BJ (cell line): ENCODE measurements around the gene GPR141. TPM values are rescaled to one million over a fixed set of nuclear protein-coding genes. Genes with fewer than 3 reads are reported as not detected.

Experiments
- CTCF ChIA-PET: fragments of 350-600 bp; formaldehyde crosslinking; extraction: SDS; loops from one replicate; lab custom pipeline; 2021; ENCODE audit warnings: antibody characterized with exemption, inconsistent platforms; lab: Yijun Ruan, JAX
- POLR2A ChIA-PET: fragments of 300-600 bp; sonication (Branson Sonifier 250); formaldehyde crosslinking; extraction: SDS; loops from one replicate; lab custom pipeline; 2021; ENCODE audit warnings: antibody characterized with exemption; lab: Charles Lee
- DNase-seq: peaks from one replicate; pipeline ENCODE4 v3.0.0-alpha.2; 2011; ENCODE audit warnings: low read depth
- H3K27me3 ChIP-seq: 2 replicates; pipeline ENCODE4 v1.6.0; 2011; ENCODE audit warnings: low read length; ENCODE audit not compliant: control insufficient read depth, insufficient read depth
- H3K36me3 ChIP-seq: 2 replicates; pipeline ENCODE4 v1.5.1; 2011; ENCODE audit warnings: low read length; ENCODE audit not compliant: control insufficient read depth, insufficient read depth
- H3K4me3 ChIP-seq: 2 replicates; pipeline ENCODE4 v1.5.1; 2011; ENCODE audit warnings: low read depth, mild to moderate bottlenecking, control low read depth, low read length
- polyA plus RNA-seq: library from polyadenylated mRNA; depleted of rRNA; stranded (reverse); fragments of >200 nt; gene quantifications from 2 replicates; pipeline ENCODE4 v1.2.3, GENCODE V29; 2011
- TF ChIP-seq, protein P1 (sequence below): IDR thresholded peaks from 2 replicates; pipeline ENCODE4 v1.5.1; 2011; ENCODE audit warnings: low read depth, mild to moderate bottlenecking, control low read depth, inconsistent platforms, low read length, moderate library complexity; ENCODE audit not compliant: insufficient read depth

GPR141 gene
- polyA plus RNA-seq, 1 experiment = not detected

DNA sequence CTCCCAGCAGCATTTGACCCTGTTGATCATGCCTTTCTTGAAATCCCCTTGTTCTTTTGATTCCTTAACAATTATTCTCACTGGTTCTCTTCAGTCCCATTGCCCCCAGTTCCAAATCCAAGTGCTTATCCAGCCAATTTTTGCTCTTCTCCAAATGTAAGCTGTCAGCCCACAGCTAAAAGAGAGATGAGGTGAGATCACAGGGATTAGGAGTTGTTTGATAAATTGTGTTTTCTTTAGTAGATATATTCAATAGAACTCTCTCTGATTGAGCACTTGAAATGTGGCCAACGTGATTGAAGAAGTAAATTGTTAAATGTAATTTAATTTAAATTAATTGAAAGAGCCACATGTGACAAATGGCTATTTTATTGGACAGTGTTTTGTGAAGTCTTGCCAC lies 88.2 kb downstream of the GPR141 start:
- CTCF ChIA-PET = interaction anchor here (0.6 kb wide), 1 partner anchor 240 kb away, joined by 3 read pairs; no protein-coding TSS in a partner anchor
- H3K36me3 ChIP-seq = no peaks in the 10 kb centered on the region
- POLR2A ChIA-PET = no interaction called here
- TF ChIP-seq, protein P1, sequence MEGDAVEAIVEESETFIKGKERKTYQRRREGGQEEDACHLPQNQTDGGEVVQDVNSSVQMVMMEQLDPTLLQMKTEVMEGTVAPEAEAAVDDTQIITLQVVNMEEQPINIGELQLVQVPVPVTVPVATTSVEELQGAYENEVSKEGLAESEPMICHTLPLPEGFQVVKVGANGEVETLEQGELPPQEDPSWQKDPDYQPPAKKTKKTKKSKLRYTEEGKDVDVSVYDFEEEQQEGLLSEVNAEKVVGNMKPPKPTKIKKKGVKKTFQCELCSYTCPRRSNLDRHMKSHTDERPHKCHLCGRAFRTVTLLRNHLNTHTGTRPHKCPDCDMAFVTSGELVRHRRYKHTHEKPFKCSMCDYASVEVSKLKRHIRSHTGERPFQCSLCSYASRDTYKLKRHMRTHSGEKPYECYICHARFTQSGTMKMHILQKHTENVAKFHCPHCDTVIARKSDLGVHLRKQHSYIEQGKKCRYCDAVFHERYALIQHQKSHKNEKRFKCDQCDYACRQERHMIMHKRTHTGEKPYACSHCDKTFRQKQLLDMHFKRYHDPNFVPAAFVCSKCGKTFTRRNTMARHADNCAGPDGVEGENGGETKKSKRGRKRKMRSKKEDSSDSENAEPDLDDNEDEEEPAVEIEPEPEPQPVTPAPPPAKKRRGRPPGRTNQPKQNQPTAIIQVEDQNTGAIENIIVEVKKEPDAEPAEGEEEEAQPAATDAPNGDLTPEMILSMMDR = no peak
- no peak overlapping the region for H3K4me3 ChIP-seq
- no peak for DNase-seq
- no peaks in the 10 kb centered on the region for H3K27me3 ChIP-seq

DNA sequence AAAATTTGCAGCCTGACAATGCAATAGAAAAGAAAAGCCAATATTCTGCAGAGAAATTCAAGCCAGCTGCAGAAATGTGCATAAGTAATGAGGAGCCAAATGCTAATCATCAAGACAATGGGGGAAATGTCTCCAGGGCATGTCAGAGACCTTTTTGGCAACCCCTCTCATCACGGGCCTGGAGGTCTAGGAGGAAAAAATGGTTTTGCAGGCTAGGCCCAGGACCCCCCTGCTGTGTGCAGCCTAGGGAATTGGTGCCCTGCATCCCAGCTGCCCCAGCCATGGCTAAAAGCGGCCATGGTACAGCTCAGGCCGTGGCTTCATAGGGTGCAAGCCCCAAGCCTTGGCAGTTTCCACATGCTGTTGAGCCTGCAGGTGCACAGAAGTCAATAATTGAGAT lies 92.4 kb downstream of the GPR141 start:
- no peaks in the 10 kb centered on the region for H3K36me3 ChIP-seq
- ChIA-PET POLR2A (no interaction called here), CTCF (no interaction called here)
- no peak overlapping the region for H3K4me3 ChIP-seq
- no peak for DNase-seq
- no peaks in the 10 kb centered on the region for H3K27me3 ChIP-seq
- TF ChIP-seq, protein P1 = no peak

DNA sequence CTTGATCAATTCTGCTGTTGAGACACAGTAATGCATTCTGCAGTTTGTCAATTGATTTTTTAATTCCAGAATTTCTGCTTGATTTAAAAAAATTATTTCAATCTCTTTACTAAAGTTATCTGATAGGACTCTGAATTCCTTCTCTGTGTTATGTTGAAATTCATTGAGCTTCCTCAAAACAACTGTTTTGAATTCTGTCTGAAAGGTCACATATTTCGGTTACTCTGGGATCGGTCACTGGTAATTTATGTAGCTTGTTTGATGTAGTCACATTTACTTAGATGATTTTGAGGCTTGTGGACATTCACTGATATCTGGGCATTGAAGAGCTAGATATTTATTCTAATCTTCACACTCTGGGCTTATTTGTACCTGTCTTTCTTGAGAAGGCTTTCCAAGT lies 97.6 kb downstream of the GPR141 start:
- ChIA-PET CTCF (no interaction called here), POLR2A (no interaction called here)
- H3K27me3 ChIP-seq = no peaks in the 10 kb centered on the region
- H3K36me3 ChIP-seq = no peaks in the 10 kb centered on the region
- no peak for DNase-seq
- no peak overlapping the region for H3K4me3 ChIP-seq
- TF ChIP-seq, protein P1 = no peak

DNA sequence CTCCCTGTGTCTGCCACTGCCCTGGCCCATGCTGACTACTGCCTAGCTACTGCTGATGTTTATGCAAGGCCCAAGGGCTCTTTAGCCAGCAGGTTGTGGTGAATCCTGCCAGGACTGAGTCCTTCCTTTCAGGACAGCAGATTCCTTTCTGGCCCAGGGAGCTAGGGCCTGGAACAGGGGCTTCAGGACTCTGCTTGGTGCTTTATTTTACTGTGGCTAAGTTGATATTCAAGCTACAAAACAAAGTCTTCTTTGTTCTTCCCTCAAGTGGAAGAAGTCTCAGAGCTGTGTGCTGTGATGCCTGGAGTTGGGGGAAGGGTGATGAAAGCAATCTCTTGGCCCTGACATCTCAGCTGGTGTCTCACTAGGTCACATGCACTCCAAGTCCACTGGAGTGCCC lies 98.6 kb downstream of the GPR141 start:
- TF ChIP-seq, protein P1 = no peak
- CTCF ChIA-PET = no interaction called here
- POLR2A ChIA-PET = no interaction called here

DNA sequence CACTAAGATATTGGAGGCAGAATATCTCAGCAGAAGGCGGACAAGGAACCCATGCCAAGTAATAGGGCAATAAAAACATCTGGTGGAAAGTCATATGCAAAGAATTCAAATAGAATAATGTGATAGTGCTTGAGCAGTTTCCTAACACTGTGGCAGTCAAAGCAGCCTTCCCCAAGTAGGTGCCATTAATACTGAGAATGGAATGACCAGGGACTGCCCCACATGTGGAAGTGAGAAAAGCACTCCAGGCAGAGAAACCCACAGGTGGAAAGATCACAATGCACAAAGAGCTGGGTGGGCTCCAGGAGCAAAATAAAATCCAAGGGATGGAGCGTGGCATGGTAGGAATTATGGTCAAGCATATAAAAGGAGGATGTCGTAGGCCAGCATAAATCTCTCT lies 100.4 kb downstream of the GPR141 start:
- CTCF ChIA-PET = no interaction called here
- POLR2A ChIA-PET = no interaction called here
- Histone ChIP-seq H3K36me3 (no peaks in the 10 kb centered on the region), H3K4me3 (no peak overlapping the region), H3K27me3 (no peaks in the 10 kb centered on the region)
- TF ChIP-seq, protein P1 = no peak
- no peak for DNase-seq

More for the DNA sequence above, 98.6 kb downstream of the GPR141 start:
- DNase-seq = no peak
- H3K27me3 ChIP-seq = no peaks in the 10 kb centered on the region
- H3K4me3 ChIP-seq = no peak overlapping the region
- no peaks in the 10 kb centered on the region for H3K36me3 ChIP-seq
